Nucleus accumbens (tissue), 56 donors: ENCODE results near the gene EXOSC10.
"Not testable (repeated sequence)": the region's sequence is repeated elsewhere in the genome, so short reads cannot be mapped to it uniquely, and the experiment has no call there.

ENCODE experiments used
- DNase-seq, 56 donors: peaks; one replicate each; lab custom pipeline; 2025; lab: John Stamatoyannopoulos, UW

The EXOSC10 gene

GRCh38 chr1:11045428-11046269 is 54.0 kb downstream of the EXOSC10 start:
- no peak for DNase-seq

DNA sequence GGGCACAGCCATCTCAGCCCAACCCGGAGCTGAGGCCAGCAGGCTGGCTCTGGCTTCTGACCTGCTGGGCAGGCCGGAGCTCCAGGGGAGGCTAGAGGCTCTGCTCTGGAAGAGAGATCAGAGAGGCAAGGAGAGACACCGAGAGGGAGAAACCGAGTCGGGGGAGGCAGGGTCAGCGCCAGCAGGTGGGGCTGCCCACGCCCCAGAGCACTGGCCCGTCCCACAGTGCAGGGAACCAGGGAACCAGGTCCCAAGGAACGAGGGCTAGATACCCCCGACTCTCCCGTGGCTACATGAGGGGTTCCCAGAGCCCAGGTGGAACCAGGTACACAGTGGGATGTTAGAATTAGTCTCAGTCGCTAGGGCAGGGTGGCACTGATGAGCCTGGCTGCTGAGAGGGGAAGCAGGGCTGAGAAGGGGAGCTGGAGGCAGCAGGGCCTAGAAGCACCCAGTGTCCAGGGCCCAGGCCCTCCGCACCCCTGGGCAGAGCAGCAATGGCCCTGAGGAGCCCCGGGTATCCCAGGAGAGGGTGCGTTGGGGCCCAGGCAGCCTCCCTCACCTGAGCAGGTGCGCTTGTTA is 54.7 kb downstream of the EXOSC10 start:
- DNase-seq, result no peak

DNA sequence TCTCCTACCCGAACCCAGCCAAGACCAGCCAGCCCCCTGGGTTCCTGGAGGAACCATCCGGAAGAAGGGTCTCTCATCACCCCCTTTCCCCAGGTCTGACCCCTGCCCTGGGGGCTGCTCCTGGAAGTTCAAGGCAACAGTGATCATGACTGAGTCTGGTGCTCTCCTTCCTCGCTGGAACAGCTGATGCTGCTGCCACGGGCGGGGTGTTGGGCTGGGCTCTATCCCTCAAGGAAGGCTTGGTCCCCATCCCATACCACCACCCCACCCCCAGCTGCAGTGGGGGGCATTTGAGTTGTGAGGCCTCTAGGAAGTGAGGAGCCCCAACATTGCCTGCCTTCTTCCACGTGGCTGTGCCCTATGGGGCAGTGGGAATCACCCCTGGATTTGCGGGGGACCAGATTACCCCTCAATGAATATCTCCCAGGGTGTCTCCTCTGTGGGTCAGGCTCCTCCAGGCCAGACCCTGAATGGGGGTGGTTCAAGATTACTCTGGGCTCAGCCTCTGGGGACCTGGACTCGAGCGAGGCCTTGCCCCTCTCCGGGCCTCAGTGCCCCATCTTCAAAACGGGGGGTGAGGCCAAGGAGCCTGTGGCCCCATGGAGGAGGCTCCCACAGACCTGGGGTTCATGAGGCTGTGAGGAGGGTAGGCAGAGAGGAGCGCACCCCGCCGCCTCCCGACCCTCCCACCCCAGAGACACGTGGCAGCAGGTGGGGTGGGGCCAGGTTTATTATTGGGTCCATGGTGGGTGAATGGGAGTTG is 55.4 kb downstream of the EXOSC10 start:
- no peak for DNase-seq

DNA sequence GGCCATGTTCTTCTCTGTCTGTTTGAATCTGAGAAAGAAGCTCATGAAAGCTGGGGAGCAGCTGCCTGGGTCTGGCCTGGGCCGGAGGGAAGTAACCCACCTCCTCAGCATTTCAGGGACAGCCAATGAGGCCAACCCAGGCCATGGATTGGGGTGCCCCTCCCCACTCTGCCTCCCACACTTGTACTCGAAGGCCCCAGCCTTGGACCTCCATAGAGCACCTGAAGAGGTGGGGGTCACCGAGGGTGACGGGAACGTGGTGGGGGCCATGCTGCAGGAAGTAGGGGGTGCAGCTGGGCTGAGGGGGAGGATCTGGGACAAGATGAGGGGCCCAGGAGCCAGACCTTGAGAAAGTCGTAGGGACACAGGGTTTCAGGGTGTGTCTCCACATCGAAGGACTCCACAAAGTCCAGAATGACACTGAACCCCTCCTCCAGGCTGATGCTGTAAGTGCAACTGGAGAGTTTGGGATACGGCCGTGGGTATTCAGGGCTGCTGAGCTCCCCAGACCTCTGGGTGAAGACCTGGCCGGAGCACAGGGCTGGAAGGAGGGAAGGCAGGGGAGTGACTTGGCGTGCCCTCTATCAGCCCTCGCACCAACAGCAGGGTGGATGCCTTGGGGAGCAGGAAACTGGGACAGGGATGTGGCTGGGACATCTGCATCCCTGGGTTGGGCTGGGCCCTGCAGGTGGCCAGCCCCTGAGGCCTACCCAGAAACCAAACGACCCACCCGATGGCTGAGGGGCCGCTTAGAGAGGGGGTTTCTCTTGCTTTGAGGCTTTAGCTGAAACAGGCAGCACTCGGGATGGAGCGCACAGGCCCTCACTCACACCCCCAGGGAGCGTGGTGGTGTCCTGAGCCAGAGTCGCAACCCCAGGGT is 56.4 kb downstream of the EXOSC10 start:
- no peak for DNase-seq

- DNase-seq, result no peak
Observed at GRCh38 chr1:11042065-11042464, 57.6 kb downstream of the EXOSC10 start.

DNA sequence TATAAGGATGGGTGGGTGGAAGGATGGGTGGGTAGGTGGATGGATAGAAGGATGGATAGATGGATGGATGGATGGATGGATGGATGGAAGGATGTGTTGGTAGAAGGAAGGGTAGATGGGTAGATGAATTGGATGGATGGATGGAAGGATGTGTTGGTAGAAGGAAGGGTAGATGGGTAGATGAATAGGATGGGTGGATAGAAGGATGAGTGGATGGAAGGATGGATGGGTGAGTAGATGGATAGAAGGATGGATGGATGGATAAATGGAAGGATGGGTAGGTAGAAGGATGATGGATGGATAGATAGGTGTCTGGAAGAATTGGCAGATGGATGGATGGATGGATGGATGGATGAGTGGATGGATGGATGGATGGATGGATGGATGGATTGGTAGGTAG is 58.6 kb downstream of the EXOSC10 start:
- no peak for DNase-seq

- DNase-seq, result not testable (repeated sequence)
Observed at GRCh38 chr1:11040105-11040429, 59.6 kb downstream of the EXOSC10 start.

DNA sequence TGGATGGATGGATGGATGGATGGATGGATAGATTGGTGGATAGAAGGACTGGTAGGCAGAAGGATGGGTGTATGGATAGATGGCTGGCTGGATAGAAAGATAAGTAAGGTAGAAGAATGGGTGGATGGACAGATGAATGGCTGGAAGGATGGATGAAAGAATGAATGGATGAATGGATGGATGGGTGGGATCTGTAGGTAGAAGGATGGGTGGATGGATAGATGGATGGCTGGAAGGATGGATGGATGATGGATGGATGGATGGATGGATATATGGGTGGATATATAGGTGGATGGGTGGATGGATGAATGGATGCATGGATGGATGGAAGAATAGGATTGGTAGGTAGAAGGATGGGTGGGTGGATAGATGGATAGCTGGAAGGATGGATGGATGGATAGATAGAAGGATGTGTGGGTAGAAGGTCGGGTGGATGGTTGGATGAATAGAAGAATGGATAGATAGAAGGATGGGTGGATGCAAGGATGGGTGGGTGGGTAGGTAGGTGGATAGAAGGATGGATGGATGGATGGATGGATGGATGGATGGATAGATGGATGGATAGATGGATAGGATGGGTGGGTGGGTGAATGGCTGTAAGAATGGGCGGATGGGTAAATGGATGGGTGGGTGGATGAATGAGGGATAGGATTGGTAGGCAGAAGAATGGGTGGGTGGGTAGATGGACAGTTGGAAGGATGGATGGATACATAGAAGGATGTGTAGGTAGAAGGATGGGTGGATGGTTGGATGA is 60.1 kb downstream of the EXOSC10 start:
- no peak for DNase-seq

- peak in 54 of 56 donors; percentile 14 to 93 (median 74) for DNase-seq
Observed at GRCh38 chr1:11037740-11038182, 61.9 kb downstream of the EXOSC10 start.

- not testable (repeated sequence) for DNase-seq
Observed at GRCh38 chr1:11037019-11037739, 62.5 kb downstream of the EXOSC10 start.

- DNase-seq, result no peak
Observed at GRCh38 chr1:11031624-11032262, 67.9 kb downstream of the EXOSC10 start.

- no peak for DNase-seq
Observed at GRCh38 chr1:11030865-11031264, 68.8 kb downstream of the EXOSC10 start.

- no peak for DNase-seq
Observed at GRCh38 chr1:11028018-11028417, 71.7 kb downstream of the EXOSC10 start.

DNA sequence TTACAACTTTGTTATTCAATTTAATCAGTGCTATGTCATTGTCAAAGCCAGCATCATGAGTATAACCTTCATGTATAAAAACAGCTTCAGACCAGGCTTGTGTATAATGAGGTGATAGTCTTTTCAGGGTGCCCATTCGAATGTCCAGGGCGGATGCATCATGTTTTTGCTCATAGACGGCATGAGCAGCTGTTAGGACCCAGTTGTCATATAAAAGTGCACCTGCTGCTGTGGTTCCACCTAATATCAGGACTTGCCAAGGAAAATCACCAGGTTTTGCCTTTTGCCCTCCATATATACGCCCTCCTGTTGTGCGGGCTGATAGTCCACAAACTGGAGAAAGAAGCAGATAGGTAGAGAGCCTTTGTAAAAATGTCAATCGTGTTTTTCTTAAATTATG is 72.4 kb downstream of the EXOSC10 start:
- no peak for DNase-seq

DNA sequence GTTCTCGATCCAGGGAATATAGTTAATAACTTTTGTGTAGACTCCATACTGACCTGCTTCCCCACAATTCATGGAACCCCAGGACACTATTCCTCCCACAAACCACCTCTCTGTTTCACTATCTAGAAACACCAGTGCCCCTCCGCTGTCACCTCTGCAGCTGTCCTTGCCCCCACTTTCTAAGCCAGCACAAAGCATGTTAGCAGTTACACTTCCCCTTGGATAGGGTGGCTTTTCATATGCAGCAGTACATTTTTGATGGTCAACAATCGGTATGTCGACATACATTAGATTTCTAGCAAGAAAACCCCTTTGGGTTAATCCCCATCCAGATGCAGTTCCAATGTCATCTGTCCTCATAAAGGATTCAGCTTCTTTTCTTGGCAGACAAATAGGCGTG is 72.8 kb downstream of the EXOSC10 start:
- DNase-seq, result no peak

GRCh38 chr1:11026052-11026451 is 73.6 kb downstream of the EXOSC10 start:
- no peak for DNase-seq

DNA sequence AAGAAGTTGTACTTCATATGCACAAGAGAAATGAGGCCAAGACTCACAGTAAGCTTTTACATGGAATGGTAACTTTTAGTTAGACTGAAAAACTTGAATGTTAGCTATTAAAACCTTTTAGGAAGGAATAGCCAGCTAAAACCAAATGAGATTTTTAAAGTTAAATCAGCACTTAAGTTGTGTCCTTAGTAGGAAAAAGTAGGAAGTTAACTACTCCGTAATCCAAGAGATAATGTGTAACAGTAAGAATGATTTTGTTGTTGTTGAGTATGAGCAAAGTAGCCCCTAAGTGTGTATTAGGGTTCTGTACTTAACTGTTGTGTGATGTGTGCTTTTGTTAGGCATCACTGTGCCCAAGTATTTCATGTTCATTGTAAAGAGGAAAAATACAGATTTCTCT is 74.1 kb downstream of the EXOSC10 start:
- no peak for DNase-seq

DNA sequence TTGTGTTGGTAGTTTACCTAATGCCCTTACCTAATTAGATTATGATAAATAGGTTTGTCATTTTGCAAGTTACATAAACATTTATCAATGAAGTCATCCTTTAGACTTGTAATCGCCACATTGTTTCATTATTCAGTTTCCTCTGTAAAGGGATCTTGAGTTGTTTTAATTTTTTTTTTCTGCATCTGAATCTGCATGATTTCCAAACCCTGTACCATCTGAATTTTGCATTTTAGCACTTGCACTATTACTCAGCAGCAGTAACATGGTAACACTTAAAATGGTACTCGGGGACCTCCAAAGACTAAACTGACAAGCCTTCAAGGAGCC is 74.8 kb downstream of the EXOSC10 start:
- DNase-seq, result no peak
